Activated T-helper 1 cell treated with anti-CD3 and anti-CD28 coated beads, Interleukin-12 subunit alpha, Interleukin-12 subunit beta, Interleukin-2, Interleukin-4 antibody, amounts not matched to agents 30 ng/mL and 10 ng/mL and 1 ng/mL, durations not matched to agents 14 hours and 24 hours and 36 hours (primary cell): ENCODE data around the gene DLX1. TPM values are rescaled to one million over a fixed set of nuclear protein-coding genes. Genes with fewer than 3 reads are reported as not detected.

Experiments used
- DNase-seq: peaks from one replicate; pipeline ENCODE4 v3.0.0; 2021; ENCODE audit warnings: low spot score
- H3K27ac Mint-ChIP-seq: one replicate; pipeline ENCODE4 v1.8.0; 2021; ENCODE audit warnings: mild to moderate bottlenecking, mixed read lengths
- H3K27me3 Mint-ChIP-seq: one replicate; pipeline ENCODE4 v1.8.0; 2022; ENCODE audit warnings: mild to moderate bottlenecking, moderate library complexity, mixed read lengths; ENCODE audit not compliant: insufficient read depth
- H3K36me3 Mint-ChIP-seq: one replicate; pipeline ENCODE4 v1.8.0; 2021; ENCODE audit warnings: low read depth, mixed read lengths
- H3K4me1 Mint-ChIP-seq: one replicate; pipeline ENCODE4 v1.8.0; 2021; ENCODE audit warnings: low read depth, mixed read lengths
- H3K4me3 Mint-ChIP-seq: one replicate; pipeline ENCODE4 v1.8.0; 2021; ENCODE audit warnings: mild to moderate bottlenecking, moderate library complexity, mixed read lengths
- H3K9me3 Mint-ChIP-seq: one replicate; pipeline ENCODE4 v1.8.0; 2021; ENCODE audit warnings: mixed read lengths
- intact Hi-C: fragments of 100-400 bp; cut with micrococcal nuclease; formaldehyde crosslinking; loops from one replicate; pipeline ENCODE4 v1.15.1; 2024
- total RNA-seq: library from RNA; stranded (reverse); gene quantifications from 2 replicates; pipeline ENCODE4 v1.2.3, GENCODE V29; 2022

The DLX1 gene
- total RNA-seq, result not detected in 2 replicates

GRCh38 chr2:172085460-172086159, at the start of gene DLX1:
Gene DLX1, plus strand, starts transcription at chr2:172085507. Its CDS starts 171 bp downstream, at chr2:172085678.
- DNase-seq, result no peak
- Mint-ChIP-seq H3K36me3 (peaks cover 1% of the 10 kb centered on the region), H3K27ac (peak within 1 kb of the TSS; percentile 75), H3K9me3 (no peaks in the 10 kb centered on the region), H3K27me3 (peaks cover 89% of the 10 kb centered on the region), H3K4me1 (peaks cover 45% of the 10 kb centered on the region), H3K4me3 (peak within 1 kb of the TSS; percentile 67)
- intact Hi-C loops, result loop anchor here (1.0 to 5.0 kb wide), 2 partner anchors 10 to 378 kb away; no protein-coding TSS in a partner anchor

DNA sequence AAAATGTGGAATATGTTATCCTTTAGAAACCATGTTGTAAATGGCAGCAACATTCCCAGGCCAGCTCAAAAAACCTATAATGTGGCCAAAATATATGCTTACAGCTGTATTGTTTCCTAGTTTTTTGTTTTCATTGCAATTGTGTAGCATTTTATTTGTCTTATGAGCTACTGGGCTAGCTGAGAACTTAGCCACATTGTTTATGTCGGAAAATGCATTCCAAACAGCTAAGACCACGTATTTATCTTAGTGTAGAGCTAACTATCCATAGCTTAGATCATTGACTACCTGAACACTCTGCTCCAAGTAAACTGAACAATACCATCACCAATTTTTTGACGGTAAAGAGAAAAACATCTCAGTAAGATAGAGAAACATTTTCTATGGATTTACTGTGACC, 47.2 kb upstream of the DLX1 start:
- H3K27me3 Mint-ChIP-seq, result no peaks in the 10 kb centered on the region
- no peaks in the 10 kb centered on the region for H3K4me1 Mint-ChIP-seq
- no peaks in the 10 kb centered on the region for H3K9me3 Mint-ChIP-seq
- DNase-seq, result no peak
- H3K36me3 Mint-ChIP-seq, result no peaks in the 10 kb centered on the region
- no peak overlapping the region for H3K4me3 Mint-ChIP-seq
- H3K27ac Mint-ChIP-seq, result no peak overlapping the region
- intact Hi-C loops, result no loop called here

GRCh38 chr2:172038604-172039003, 46.7 kb upstream of the DLX1 start:
- Mint-ChIP-seq H3K36me3 (no peaks in the 10 kb centered on the region), H3K4me3 (no peak overlapping the region), H3K4me1 (no peaks in the 10 kb centered on the region), H3K27ac (no peak overlapping the region), H3K9me3 (no peaks in the 10 kb centered on the region), H3K27me3 (no peaks in the 10 kb centered on the region)
- intact Hi-C loops, result no loop called here
- no peak for DNase-seq

- Mint-ChIP-seq H3K4me1 (no peaks in the 10 kb centered on the region), H3K4me3 (no peak overlapping the region), H3K27me3 (no peaks in the 10 kb centered on the region), H3K36me3 (no peaks in the 10 kb centered on the region), H3K27ac (no peak overlapping the region), H3K9me3 (no peaks in the 10 kb centered on the region)
- no peak for DNase-seq
- intact Hi-C loops, result no loop called here
Observed at GRCh38 chr2:172039011-172039704, 46.1 kb upstream of the DLX1 start.

GRCh38 chr2:172040311-172040710, 45.0 kb upstream of the DLX1 start:
- H3K9me3 Mint-ChIP-seq, result no peaks in the 10 kb centered on the region
- no peak overlapping the region for H3K4me3 Mint-ChIP-seq
- H3K36me3 Mint-ChIP-seq, result no peaks in the 10 kb centered on the region
- DNase-seq, result no peak
- intact Hi-C loops, result no loop called here
- no peaks in the 10 kb centered on the region for H3K4me1 Mint-ChIP-seq
- no peaks in the 10 kb centered on the region for H3K27me3 Mint-ChIP-seq
- no peak overlapping the region for H3K27ac Mint-ChIP-seq

GRCh38 chr2:172046080-172046678, 39.1 kb upstream of the DLX1 start:
- Mint-ChIP-seq H3K4me1 (no peaks in the 10 kb centered on the region), H3K9me3 (no peaks in the 10 kb centered on the region), H3K36me3 (no peaks in the 10 kb centered on the region), H3K27ac (no peak overlapping the region), H3K4me3 (no peak overlapping the region), H3K27me3 (no peaks in the 10 kb centered on the region)
- no peak for DNase-seq
- intact Hi-C loops, result no loop called here

DNA sequence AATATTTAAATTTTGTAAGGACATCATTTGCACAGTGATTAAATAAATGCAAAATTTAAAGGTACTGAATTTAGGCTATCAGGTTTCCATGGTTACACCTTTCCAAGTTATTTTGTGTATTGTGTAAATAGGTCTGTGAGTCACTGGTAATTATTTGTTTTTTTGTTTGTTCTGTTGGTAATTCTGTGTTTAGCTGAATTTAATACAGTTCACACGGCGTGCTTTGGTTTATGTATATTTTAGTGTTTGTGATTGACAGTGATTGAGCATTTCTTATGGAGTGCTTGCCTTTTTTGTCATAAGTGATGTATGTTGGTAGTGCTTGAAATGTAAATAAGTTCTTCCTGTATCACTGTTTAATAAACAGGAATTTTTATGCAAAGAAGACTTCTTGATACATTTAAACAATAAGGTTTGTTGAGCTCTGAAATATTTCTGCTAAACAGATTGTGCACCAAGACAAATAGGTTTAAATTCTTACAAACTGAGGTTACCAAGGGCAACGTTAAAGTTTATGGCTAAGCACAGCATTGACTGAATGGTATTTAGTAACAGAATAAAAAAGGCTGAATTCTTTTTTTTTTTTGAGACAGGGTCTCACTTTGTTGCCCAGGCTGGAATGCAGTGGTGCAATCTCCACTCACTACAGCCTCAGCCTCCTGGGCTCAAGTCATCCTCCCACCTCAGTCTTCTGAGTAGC, 38.3 kb upstream of the DLX1 start:
- no peaks in the 10 kb centered on the region for H3K4me1 Mint-ChIP-seq
- no peaks in the 10 kb centered on the region for H3K27me3 Mint-ChIP-seq
- intact Hi-C loops, result no loop called here
- H3K27ac Mint-ChIP-seq, result no peak overlapping the region
- no peak for DNase-seq
- no peak overlapping the region for H3K4me3 Mint-ChIP-seq
- H3K36me3 Mint-ChIP-seq, result no peaks in the 10 kb centered on the region
- no peaks in the 10 kb centered on the region for H3K9me3 Mint-ChIP-seq

DNA sequence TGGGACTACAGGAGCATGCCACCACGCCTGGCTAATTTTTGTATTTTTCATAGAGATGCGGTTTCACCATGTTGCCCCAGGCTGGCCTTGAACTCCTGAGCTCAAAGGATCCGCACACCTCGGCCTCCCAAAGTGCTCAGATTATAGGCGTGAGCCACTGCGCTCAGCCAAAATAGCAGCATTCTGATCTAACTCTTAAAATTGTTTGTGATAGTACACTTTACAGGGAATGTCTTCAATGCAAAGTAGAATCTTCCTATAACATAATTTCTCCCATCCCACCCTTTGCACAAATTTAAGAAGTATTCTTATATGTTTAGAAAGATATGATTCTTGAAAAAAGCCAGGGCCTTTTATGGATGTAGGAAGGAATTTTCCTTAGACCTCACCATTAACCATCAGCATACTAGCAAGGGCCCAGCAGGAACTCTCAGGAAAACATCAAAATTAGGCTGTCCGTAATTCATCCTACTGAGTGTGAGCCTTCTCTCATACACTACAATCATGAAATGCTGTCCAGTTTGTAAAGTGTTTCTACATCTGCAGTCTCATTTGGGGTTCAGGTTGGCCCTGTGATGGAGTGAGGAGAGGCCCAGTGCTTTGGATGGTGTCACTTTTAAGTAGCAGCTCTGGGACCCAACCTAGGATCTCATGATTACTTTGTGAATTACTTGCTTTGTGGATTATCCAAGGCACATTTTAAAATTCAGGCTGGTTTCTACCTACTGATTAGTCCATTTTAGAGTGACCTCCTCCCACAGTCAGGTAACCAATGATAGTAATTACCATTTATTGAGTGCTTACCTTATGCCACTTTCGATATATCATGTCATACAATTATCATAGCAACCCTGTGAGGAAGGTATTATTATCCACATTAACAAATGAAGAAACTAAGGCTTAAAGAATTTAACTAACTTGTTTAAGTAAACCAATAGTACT, 37.5 kb upstream of the DLX1 start:
- H3K27ac Mint-ChIP-seq, result no peak overlapping the region
- no peaks in the 10 kb centered on the region for H3K4me1 Mint-ChIP-seq
- intact Hi-C loops, result no loop called here
- H3K27me3 Mint-ChIP-seq, result no peaks in the 10 kb centered on the region
- no peaks in the 10 kb centered on the region for H3K9me3 Mint-ChIP-seq
- H3K4me3 Mint-ChIP-seq, result no peak overlapping the region
- H3K36me3 Mint-ChIP-seq, result no peaks in the 10 kb centered on the region
- no peak for DNase-seq

DNA sequence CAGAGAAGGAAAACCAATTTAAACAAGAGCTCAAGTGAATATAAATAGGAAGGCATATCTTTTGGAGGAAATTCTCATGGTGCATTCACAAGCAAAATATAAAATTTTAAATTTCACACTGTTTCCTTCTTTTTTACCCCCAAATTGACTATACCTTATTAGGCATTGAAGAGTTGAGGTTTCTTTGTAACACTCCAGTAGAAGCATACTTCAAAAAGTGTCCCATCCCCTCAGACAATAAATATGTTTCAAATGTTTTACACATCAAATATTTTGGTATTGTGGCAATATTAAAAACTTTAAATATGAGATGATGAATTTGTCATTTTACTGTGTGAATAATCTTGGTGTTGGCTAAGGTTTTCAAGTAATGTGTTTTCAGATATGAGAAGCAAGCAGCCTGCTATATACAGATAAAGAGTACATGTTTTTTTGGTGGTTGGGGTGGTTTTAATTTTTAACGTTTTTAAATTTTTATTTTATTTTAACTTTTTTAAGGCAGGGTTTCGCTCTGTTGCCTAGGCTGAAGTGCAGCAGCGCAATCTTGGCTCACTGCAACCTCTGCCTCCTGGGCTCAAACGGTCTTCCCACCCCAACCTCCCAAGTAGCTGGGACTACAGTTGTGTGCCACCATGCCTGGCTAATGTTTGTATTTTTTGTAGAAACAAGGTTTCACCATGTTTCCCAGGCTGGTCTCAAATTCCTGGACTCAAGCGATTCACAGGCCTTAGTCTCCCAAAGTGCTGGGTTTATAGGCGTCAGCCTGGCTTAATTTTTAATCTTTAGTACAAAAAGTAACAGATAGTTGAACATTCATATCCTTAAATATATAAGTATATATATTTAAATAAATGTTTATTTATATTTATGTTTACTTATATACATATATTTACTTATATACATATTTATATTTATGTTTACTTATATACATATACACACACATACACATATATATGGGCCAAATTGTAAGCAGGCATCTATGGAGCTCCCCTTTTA, 36.5 kb upstream of the DLX1 start:
- intact Hi-C loops, result no loop called here
- Mint-ChIP-seq H3K4me3 (no peak overlapping the region), H3K9me3 (no peaks in the 10 kb centered on the region), H3K27ac (no peak overlapping the region), H3K4me1 (no peaks in the 10 kb centered on the region), H3K36me3 (no peaks in the 10 kb centered on the region), H3K27me3 (no peaks in the 10 kb centered on the region)
- DNase-seq, result no peak

DNA sequence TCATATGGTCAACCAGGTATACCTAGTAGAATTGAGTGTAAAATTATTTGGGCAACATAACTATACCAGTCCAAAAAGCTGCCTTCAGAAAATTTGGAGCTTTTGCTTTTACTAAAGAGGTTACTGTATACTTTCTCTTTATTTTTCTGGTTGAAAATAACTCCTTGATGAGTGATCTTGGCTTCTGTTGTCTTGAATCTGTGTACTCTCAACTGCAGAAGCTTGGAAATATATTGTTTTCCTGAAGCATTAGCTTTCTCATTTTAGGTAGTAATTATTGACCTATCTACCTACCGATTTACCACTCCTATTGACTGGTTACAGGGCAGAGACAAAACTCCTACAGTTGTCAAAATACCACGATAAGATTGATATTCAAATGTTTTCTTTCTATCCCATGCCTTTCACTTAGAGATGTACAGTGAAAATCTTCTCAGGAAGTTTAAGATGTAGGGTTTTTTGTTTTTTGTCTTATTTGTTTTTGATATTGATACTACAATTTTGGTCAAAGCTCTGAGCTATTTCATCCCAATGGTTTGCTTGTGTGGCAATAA, 35.7 kb upstream of the DLX1 start:
- intact Hi-C loops, result no loop called here
- no peaks in the 10 kb centered on the region for H3K36me3 Mint-ChIP-seq
- no peak overlapping the region for H3K4me3 Mint-ChIP-seq
- H3K4me1 Mint-ChIP-seq, result no peaks in the 10 kb centered on the region
- DNase-seq, result no peak
- no peaks in the 10 kb centered on the region for H3K27me3 Mint-ChIP-seq
- H3K9me3 Mint-ChIP-seq, result no peaks in the 10 kb centered on the region
- H3K27ac Mint-ChIP-seq, result no peak overlapping the region

DNA sequence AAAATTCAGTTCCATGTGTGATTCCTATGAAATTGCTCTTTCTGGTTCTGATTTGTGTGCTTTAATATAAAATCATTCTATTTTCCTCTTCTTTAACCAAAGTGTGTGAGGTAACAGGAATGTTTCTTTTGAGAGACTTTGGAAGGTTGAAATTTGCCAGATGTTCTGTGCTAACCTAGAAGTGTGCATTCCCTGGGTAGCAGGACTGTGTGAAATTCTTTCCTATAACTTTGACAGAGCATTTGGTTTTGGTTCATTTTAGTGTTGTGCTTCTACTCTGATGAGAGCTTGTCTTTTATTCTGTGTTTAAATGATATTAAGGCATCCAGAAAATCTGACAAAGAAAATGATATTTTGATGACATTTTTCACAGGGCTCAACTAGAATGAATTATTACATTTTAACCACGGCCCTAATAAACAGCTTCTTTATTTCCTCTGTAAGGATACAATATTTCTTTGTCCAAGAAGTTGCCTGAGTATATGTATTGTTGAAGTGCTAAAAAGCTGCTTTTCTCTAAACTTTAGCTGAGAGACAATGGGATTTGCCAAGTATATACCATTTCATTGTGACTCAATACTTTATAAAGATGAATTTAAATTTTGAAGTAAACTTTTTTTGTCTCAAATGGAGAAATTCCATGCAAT, 34.7 kb upstream of the DLX1 start:
- Mint-ChIP-seq H3K27me3 (no peaks in the 10 kb centered on the region), H3K27ac (no peak overlapping the region), H3K36me3 (no peaks in the 10 kb centered on the region), H3K9me3 (no peaks in the 10 kb centered on the region), H3K4me3 (no peak overlapping the region), H3K4me1 (no peaks in the 10 kb centered on the region)
- DNase-seq, result no peak
- intact Hi-C loops, result no loop called here
